ENCODE measurements around the gene FAM184B.

FAM184B gene

GRCh38 chr4:17636341-17636695 is 145.1 kb downstream of the FAM184B start:
- DNase-seq (ENCODE audit: low read depth, low spot score) = no peak

GRCh38 chr4:17635056-17635455 is 146.4 kb downstream of the FAM184B start:
- DNase-seq (ENCODE audit: low read depth, low spot score) = no peak

GRCh38 chr4:17633600-17633999 is 147.8 kb downstream of the FAM184B start:
- DNase-seq (ENCODE audit: low read depth, low spot score) = no peak

- no peak for DNase-seq (ENCODE audit: low read depth, low spot score)
These were observed 151.2 kb downstream of the FAM184B start for GRCh38 chr4:17630228-17630627.

- no peak for DNase-seq (ENCODE audit: low read depth, low spot score)
These were observed 156.6 kb downstream of the FAM184B start for GRCh38 chr4:17624821-17625220.

GRCh38 chr4:17623451-17624001 is 157.9 kb downstream of the FAM184B start:
- no peak for DNase-seq (ENCODE audit: low read depth, low spot score)

GRCh38 chr4:17619416-17620105 is 161.9 kb downstream of the FAM184B start:
- no peak for DNase-seq (ENCODE audit: low read depth, low spot score)

GRCh38 chr4:17618926-17619325 is 162.5 kb downstream of the FAM184B start:
- no peak for DNase-seq (ENCODE audit: low read depth, low spot score)

- DNase-seq (ENCODE audit: low read depth, low spot score) = no peak
These were observed 165.1 kb downstream of the FAM184B start for GRCh38 chr4:17616283-17616682.

- DNase-seq (ENCODE audit: low read depth, low spot score) = peak; percentile 98
These were observed 166.8 kb downstream of the FAM184B start, which contains the start of gene MED28 for GRCh38 chr4:17614416-17615299. Gene MED28 (plus strand): TSS chr4:17614641. CDS start chr4:17614655, 14 bp downstream.

- peak; percentile 30 for DNase-seq (ENCODE audit: low read depth, low spot score)
These were observed 167.5 kb downstream of the FAM184B start for GRCh38 chr4:17613761-17614415.

GRCh38 chr4:17605236-17605635 is 176.2 kb downstream of the FAM184B start:
- DNase-seq (ENCODE audit: low read depth, low spot score) = no peak

- no peak for DNase-seq (ENCODE audit: low read depth, low spot score)
These were observed 181.6 kb downstream of the FAM184B start for GRCh38 chr4:17599826-17600225.

- peak; percentile 45 for DNase-seq (ENCODE audit: low read depth, low spot score)
These were observed 183.9 kb downstream of the FAM184B start for GRCh38 chr4:17597517-17597916.

GRCh38 chr4:17595471-17596005 is 185.9 kb downstream of the FAM184B start:
- no peak for DNase-seq (ENCODE audit: low read depth, low spot score)

GRCh38 chr4:17589355-17589754 is 192.1 kb downstream of the FAM184B start:
- no peak for DNase-seq (ENCODE audit: low read depth, low spot score)

- no peak for DNase-seq (ENCODE audit: low read depth, low spot score)
These were observed 194.2 kb downstream of the FAM184B start for GRCh38 chr4:17587094-17587822.

- DNase-seq (ENCODE audit: low read depth, low spot score) = no peak
These were observed 196.8 kb downstream of the FAM184B start for GRCh38 chr4:17584521-17585213.

- no peak for DNase-seq (ENCODE audit: low read depth, low spot score)
These were observed 197.5 kb downstream of the FAM184B start for GRCh38 chr4:17583941-17584340.

GRCh38 chr4:17583276-17583675 is 198.1 kb downstream of the FAM184B start:
- DNase-seq (ENCODE audit: low read depth, low spot score) = no peak

Measured in astrocyte of the hippocampus (primary cell).